Panc1 (cell line): ENCODE results near the gene HAT1.

Experiments used
- POLR2AphosphoS5 ChIP-seq: IDR thresholded peaks from 2 replicates; pipeline ENCODE4 v1.6.1; 2012; ENCODE audit warnings: mild to moderate bottlenecking, low read depth, low read length, moderate library complexity
- SIN3A ChIP-seq: IDR thresholded peaks from 2 replicates; pipeline ENCODE4 v1.6.1; 2012; ENCODE audit warnings: low read depth, mild to moderate bottlenecking, low read length, moderate library complexity, borderline replicate concordance; ENCODE audit not compliant: insufficient read depth
- TCF7L2 ChIP-seq: IDR thresholded peaks from 2 replicates; pipeline ENCODE4 v1.6.1; 2011; ENCODE audit warnings: mild to moderate bottlenecking, low read depth, low read length, inconsistent platforms
- TF ChIP-seq, protein P1 (sequence below): fragments of 450-650 bp; IDR thresholded peaks from 2 replicates; pipeline ENCODE4 v1.5.1; 2017; ENCODE audit warnings: mild to moderate bottlenecking
- TF ChIP-seq, protein P2 (sequence below), 2 experiments: IDR thresholded peaks; 2 replicates each; pipeline ENCODE4 v1.6.1; 2011 to 2012; ENCODE audit warnings: low read depth in 2 of 2, control low read depth in 1 of 2, low read length in 1 of 2, mild to moderate bottlenecking in 1 of 2, moderate library complexity in 1 of 2; ENCODE audit not compliant: insufficient read depth in 1 of 2

DNA sequence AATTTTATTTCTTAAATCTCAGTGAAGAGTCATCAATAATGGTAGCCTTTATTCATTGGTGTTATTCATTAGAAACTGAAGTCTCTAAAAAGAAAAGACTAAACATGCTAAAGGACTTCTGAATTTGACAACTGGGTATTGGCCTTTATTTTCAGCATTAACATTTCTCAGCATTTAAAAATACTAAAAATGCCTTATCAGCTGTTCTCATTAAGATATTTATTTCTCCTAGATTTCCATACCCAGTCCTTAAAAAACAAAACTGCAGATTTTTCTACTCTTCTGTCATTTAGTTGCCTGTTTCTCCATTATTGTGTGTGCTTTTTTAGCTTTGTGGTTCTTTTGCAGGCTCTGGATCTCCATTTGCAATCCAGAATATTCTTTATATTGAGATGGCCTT is 46.2 kb downstream of the HAT1 start:
- TF ChIP-seq, protein P1, sequence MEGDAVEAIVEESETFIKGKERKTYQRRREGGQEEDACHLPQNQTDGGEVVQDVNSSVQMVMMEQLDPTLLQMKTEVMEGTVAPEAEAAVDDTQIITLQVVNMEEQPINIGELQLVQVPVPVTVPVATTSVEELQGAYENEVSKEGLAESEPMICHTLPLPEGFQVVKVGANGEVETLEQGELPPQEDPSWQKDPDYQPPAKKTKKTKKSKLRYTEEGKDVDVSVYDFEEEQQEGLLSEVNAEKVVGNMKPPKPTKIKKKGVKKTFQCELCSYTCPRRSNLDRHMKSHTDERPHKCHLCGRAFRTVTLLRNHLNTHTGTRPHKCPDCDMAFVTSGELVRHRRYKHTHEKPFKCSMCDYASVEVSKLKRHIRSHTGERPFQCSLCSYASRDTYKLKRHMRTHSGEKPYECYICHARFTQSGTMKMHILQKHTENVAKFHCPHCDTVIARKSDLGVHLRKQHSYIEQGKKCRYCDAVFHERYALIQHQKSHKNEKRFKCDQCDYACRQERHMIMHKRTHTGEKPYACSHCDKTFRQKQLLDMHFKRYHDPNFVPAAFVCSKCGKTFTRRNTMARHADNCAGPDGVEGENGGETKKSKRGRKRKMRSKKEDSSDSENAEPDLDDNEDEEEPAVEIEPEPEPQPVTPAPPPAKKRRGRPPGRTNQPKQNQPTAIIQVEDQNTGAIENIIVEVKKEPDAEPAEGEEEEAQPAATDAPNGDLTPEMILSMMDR = no peak
- TF ChIP-seq SIN3A = no peak
- no peak for TF ChIP-seq POLR2AphosphoS5
- TF ChIP-seq, protein P2, sequence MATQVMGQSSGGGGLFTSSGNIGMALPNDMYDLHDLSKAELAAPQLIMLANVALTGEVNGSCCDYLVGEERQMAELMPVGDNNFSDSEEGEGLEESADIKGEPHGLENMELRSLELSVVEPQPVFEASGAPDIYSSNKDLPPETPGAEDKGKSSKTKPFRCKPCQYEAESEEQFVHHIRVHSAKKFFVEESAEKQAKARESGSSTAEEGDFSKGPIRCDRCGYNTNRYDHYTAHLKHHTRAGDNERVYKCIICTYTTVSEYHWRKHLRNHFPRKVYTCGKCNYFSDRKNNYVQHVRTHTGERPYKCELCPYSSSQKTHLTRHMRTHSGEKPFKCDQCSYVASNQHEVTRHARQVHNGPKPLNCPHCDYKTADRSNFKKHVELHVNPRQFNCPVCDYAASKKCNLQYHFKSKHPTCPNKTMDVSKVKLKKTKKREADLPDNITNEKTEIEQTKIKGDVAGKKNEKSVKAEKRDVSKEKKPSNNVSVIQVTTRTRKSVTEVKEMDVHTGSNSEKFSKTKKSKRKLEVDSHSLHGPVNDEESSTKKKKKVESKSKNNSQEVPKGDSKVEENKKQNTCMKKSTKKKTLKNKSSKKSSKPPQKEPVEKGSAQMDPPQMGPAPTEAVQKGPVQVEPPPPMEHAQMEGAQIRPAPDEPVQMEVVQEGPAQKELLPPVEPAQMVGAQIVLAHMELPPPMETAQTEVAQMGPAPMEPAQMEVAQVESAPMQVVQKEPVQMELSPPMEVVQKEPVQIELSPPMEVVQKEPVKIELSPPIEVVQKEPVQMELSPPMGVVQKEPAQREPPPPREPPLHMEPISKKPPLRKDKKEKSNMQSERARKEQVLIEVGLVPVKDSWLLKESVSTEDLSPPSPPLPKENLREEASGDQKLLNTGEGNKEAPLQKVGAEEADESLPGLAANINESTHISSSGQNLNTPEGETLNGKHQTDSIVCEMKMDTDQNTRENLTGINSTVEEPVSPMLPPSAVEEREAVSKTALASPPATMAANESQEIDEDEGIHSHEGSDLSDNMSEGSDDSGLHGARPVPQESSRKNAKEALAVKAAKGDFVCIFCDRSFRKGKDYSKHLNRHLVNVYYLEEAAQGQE (IDR thresholded peaks at IDR 0.05; ENCODE audit: insufficient read depth in 1 of 2, low read depth in 2 of 2, low read length in 1 of 2) = no peak
- no peak for TF ChIP-seq TCF7L2
